Measurements from ENCODE around the gene PRDM2.
A peak's percentile ranks its signal among the peaks of the same experiment; 100 is the strongest.

The PRDM2 gene

DNA sequence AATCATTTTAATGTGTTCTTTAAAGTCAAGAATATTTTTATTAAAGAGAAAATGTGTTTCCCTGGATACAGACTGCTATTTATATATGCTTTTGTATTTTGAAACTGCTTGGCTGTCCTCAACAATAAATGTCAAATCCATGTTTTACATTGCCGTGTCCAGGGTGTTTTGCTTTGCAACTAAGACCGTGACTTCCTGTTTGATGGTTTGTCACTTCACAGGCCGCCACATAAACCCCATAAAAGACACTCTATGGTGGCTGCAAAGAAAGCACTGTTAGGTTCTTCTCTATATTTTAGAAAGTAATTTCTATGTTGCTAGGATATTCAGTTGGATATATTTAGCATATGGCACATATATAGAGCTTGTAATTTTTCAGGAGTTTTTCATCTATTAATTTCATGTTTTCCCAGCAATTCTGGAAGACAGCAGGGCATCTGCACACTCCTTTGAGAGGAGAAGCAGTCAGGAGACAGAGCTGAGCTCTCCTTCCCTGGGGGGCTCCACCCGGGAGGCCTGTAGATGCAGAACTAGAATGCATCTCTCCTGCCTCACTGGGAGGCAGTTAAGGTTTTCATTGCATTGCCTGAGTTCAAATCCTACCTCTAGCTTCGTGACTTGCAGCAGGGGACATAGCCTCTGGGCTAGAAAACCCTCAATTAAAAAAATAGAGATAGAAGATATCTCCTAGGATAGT lies 33.1 kb downstream of the PRDM2 start:
- DNase-seq (ENCODE audit: low read depth in 2 of 2): no peak

GRCh38 chr1:13733711-13734110 lies 33.7 kb downstream of the PRDM2 start:
- DNase-seq (ENCODE audit: low read depth in 2 of 2): no peak

DNA sequence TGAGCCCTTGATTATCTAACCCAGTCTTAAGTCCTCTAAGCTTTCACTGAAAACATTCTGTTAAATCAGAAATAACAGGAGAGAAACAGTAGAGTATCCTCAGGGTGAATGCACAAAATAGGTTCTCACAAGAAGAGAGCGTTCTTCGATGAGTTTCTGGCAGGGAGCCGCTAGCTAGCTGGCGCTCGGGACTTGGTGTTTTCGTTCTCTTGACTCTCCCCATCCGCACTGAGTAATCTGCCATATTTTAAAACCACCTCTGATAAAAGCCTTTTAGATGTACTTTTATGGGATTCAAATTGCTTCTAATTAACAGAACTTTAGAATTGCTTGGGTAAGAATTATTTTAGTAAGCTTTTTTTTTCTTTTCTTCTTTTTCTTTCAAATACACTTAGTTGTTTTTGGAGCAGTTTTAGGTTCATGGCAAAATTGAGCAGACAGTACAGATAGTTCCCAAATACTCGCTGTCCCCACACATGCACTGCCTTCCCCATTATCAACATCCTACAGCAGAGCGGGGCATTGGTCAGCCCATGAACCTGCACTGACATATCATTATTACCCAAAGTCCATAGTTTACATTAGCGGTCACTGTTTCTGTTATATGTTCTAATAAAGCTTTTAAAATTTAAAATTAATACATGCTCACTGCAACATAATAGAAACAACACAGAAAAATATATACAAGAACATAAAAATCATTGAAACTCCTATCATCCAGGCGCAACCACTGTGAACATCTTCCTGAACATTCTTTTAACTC lies 35.4 kb downstream of the PRDM2 start:
- no peak for DNase-seq (ENCODE audit: low read depth in 2 of 2)

DNA sequence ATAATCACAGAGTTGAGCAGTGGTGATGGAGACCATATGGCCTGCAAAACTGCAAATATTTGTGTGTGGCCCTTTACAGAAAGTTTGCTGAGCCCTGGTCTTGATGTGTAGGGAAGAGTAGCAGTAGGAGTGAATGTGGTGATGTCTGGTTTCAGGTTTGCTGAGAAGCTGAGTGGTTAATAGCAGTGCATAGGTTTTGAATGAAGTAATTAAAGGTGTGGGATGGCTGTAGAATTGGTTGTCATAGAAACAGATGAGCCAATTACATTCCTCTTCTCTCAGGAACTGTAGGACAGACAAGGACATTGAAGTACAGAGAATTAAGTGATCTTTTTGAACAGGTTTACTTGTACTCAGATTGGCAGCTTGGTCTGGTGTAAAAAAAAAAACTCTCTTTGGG lies 37.4 kb downstream of the PRDM2 start:
- DNase-seq (ENCODE audit: low read depth in 2 of 2): no peak

DNA sequence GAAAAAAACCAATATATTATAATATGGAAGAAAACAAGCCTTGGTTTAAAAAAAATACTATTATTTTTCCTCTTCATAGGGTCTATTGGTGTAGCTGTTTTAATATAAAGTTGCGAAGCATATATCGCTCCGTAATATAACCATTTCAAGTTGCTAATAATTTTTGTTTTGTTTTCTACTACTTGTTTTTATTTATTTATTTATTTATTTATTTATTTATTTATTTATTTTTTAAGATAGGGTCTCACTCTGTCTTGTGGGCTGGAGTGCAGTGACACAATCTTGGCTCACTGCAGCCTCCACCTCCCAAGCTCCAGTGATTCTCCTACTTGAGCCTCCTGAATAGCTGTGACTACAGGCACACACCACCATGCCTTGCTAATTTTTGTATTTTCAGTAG lies 46.4 kb downstream of the PRDM2 start:
- DNase-seq (ENCODE audit: low read depth in 2 of 2): no peak

DNA sequence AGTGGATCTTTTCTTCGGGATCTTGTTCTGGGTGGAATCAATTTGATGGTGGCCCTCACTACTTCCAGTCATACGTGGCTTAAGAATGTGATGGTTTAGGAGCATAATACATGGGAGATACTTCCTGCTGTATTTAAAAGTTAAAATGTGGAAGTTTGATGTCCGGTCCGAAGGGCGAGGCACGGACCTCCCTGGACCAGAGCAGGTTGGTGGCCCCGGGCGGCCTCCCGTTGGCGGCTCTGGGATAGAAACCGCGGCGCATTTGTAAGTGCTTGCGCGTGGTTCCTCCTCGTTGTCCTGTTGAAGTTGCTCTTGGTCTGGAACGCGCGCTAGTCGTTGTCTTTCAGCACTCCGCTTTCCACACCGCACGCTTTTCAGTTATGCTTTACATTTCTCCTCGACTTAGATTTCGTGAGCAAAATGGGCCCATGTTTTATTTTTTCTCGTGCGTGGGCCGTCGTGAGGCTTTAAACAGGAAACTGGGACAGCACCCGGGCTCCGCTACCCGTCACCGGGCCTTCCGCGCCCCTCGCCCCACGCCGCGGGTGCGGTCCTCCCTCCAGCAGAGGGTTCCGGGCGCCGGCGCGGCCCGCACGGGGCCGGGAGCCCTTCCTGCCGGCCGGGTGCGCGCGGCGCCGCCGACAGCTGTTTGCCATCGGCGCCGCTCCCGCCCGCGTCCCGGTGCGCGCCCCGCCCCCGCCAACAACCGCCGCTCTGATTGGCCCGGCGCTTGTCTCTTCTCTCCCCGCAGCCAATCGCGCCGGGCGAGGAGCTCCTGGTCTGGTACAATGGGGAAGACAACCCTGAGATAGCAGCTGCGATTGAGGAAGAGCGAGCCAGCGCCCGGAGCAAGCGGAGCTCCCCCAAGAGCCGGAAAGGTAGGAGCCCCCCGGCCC lies 48.9 kb downstream of the PRDM2 start:
- peak; percentile 91 to 94 for DNase-seq (ENCODE audit: low read depth in 2 of 2)

GRCh38 chr1:13749543-13750341 lies 49.8 kb downstream of the PRDM2 start:
- DNase-seq (ENCODE audit: low read depth in 2 of 2): no peak

DNA sequence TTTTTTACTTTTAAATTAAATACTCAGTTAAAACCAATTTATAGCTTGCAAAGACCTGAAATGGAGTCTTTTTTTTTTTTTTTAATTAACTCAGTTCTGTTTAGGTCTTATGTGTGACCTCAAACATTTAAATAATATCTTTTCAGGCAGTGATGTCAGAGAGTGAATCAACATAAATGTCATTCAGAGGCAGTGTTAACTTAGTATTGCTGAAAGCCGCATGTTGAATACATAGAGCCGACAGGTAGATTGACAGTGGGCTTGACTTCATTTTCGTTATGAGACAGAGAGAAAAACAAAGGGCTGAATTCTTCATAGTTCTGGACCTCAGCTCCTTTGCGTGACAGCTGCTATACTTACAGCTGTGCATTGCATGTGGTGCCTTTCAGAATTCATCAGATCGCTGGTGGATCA lies 51.5 kb downstream of the PRDM2 start:
- DNase-seq (ENCODE audit: low read depth in 2 of 2): no peak

DNA sequence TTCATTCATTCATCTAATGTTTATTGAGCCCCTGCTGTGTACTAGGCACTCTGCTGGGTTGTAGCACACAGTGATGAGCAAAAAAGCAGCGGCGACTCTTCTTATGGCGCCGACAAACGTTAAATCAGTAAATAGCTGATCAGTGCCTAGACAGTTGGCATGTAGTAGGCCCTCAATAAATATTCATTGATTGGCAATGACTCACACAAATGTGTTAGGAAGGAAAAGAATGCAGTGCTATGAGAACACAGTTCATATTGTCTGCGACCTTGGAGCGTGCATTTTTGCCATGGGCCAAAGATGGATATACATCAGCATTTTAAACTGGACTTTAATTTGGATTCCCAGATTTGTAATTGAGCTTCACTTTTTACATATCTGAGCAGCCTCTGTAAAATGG lies 52.0 kb downstream of the PRDM2 start:
- no peak for DNase-seq (ENCODE audit: low read depth in 2 of 2)

DNA sequence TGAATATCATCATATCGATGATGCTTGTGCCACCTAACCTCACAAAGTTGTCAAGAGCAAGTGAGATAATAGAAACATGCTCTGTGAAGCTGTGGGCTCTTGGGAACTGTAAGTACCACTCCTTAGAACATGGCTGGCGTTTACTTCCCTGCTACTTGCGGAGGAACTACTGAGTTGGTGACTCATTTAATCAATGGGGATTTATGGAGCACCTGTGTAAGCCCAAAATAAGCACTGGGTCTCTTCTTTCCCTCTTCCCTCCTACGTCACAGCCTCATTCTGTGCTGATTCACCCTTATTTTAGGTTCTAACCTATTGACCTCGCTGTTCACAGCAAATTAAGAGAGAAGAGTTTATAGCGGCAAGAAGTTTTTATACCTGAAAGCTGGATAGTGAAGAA lies 52.9 kb downstream of the PRDM2 start:
- no peak for DNase-seq (ENCODE audit: low read depth in 2 of 2)

- DNase-seq (ENCODE audit: low read depth in 2 of 2): no peak
Measured at GRCh38 chr1:13753636-13754402, 53.8 kb downstream of the PRDM2 start.

DNA sequence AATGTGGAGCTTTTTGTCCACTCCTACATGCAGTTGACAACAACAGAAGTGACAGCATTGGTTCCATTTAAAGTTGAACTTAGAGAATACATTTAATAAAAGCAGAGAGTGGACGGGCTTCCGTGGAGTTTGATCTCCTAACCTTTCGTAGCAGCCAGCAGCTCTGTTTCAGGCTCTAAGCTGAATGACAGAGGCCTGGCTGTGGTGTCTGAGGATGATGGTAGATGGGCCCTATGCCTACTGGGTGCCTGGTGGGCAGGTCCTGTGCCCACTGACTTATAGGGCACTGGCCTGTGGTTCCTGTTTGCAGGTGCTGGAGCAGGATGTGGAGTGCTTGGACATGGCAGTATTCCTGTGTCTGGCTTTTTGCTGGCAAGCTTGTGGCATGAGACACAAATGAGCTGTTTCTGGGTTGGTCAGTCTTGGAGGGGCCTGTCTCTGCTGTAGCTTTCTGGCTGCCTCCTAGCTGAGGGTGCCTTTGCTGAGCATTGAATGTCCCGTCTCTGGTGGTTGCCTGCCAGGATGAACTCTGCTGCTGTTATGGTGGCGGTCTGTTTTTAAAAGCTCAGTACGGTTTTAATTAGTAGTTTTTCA lies 54.6 kb downstream of the PRDM2 start:
- DNase-seq (ENCODE audit: low read depth in 2 of 2): no peak

GRCh38 chr1:13756557-13757315 lies 56.7 kb downstream of the PRDM2 start:
- no peak for DNase-seq (ENCODE audit: low read depth in 2 of 2)

DNA sequence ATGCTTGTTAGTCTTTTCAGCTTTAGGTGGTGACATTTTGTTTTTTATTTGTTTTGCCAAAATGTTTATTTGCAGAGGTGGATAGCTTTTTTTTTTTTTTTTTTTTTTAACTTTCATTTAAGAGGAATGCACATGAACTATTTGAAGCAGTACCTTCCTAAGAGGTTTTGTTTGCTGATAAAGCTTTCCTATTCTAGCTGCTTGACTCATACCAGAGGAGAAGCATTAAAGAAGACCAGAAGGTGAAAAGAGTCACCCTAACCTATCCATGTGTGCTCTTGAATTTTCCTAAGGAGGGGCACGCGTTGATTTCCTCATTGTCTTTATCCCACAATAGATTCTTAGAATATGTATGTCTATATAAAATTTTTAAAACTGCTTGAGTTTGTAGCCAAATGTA lies 57.7 kb downstream of the PRDM2 start:
- DNase-seq (ENCODE audit: low read depth in 2 of 2): no peak

- no peak for DNase-seq (ENCODE audit: low read depth in 2 of 2)
Measured at GRCh38 chr1:13759072-13759471, 59.1 kb downstream of the PRDM2 start.

- DNase-seq (ENCODE audit: low read depth in 2 of 2): no peak
Measured at GRCh38 chr1:13760340-13760739, 60.4 kb downstream of the PRDM2 start.

- no peak for DNase-seq (ENCODE audit: low read depth in 2 of 2)
Measured at GRCh38 chr1:13760921-13761320, 60.9 kb downstream of the PRDM2 start.

DNA sequence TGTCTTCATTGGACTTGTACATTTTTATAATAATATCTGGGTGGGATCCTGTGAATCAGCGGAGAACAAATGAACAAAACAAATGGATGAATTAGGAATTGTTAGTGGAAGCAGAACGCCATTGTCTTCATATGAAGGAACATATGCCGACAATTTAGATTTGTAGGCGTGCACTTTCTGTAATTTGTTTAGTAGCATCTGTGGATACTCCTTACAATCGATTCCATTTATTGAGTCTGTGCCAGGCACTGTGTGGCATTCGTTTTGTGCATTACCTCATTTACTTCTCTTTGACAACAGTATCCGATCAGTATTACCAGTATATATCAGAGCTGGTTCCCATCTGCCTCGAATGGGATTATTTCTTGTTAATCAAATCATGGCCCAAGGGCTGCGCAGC lies 61.9 kb downstream of the PRDM2 start:
- DNase-seq (ENCODE audit: low read depth in 2 of 2): no peak

GRCh38 chr1:13762642-13763041 lies 62.7 kb downstream of the PRDM2 start:
- DNase-seq (ENCODE audit: low read depth in 2 of 2): no peak

DNA sequence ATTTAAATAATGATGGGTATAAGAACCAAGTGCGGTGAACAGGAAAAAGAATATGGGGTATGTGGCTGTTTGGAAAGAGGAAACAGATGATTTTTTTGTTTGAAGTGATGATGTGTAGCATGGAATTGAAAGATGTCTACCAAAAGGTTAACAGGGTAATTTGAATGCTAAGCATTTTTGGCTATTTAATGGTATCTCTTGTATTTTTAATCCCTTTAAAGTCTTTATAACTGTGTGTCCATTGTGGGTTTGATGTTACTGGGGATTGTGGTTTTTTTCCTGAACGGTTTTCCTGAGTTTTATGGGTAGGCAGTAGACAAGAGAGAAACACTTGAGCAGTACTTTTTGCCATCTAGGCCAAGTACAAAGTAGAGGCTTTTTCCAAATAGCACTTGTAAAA lies 63.2 kb downstream of the PRDM2 start:
- DNase-seq (ENCODE audit: low read depth in 2 of 2): no peak
